CD4-positive, alpha-beta T cell treated with Interferon gamma for 1 hour (primary cell): ENCODE results near the gene YIF1A.

Source experiments
- DNase-seq: peaks from one replicate; pipeline ENCODE4 v3.0.0-alpha.2; 2020

Gene YIF1A

GRCh38 chr11:66288671-66289547, at the start of gene YIF1A:
YIF1A (minus strand) TSS chr11:66289143; CDS start chr11:66288985, 158 bp downstream.
- DNase-seq: peak; percentile 100

- DNase-seq: no peak
Observed at GRCh38 chr11:66337103-66337899, 48.4 kb upstream of the YIF1A start.

GRCh38 chr11:66336234-66337102, 47.5 kb upstream of the YIF1A start, which contains the start of gene RIN1:
RIN1 (minus strand) TSS chr11:66336434; CDS start chr11:66336402, 32 bp downstream.
- peak; percentile 61 for DNase-seq

GRCh38 chr11:66335531-66336233, 46.7 kb upstream of the YIF1A start:
- no peak for DNase-seq

GRCh38 chr11:66334605-66335442, 45.9 kb upstream of the YIF1A start:
- no peak for DNase-seq

GRCh38 chr11:66333896-66334604, 45.1 kb upstream of the YIF1A start:
- no peak for DNase-seq

GRCh38 chr11:66333220-66333877, 44.4 kb upstream of the YIF1A start:
- DNase-seq: no peak

GRCh38 chr11:66332371-66333219, 43.7 kb upstream of the YIF1A start:
- no peak for DNase-seq

GRCh38 chr11:66331542-66332370, 42.8 kb upstream of the YIF1A start:
- DNase-seq: no peak

GRCh38 chr11:66330931-66331330, 42.0 kb upstream of the YIF1A start:
- no peak for DNase-seq

GRCh38 chr11:66329165-66329673, 40.3 kb upstream of the YIF1A start:
- no peak for DNase-seq

- DNase-seq: peak; percentile 81
Observed at GRCh38 chr11:66328302-66329144, 39.6 kb upstream of the YIF1A start.

GRCh38 chr11:66328031-66328301, 39.0 kb upstream of the YIF1A start:
- peak; percentile 59 for DNase-seq

- DNase-seq: no peak
Observed at GRCh38 chr11:66327171-66328030, 38.5 kb upstream of the YIF1A start.

- DNase-seq: peak; percentile 22
Observed at GRCh38 chr11:66326261-66327111, 37.5 kb upstream of the YIF1A start.
